HL-60/S4 treated with retinoic acid at 250 ng/mL for 4 days and 3 days (cell line): Measurements from ENCODE around the gene TMEM130.

Experiments
- in situ Hi-C: fragments of 300-500 bp; cut with MboI; formaldehyde crosslinking; loops from 2 replicates; pipeline ENCODE4 v1.7.0; 2022; ENCODE audit warnings: low sequenced_read_pairs

TMEM130 gene

GRCh38 chr7:98810153-98810802 lies 59.5 kb downstream of the TMEM130 start:
- in situ Hi-C loops, result no loop called here

DNA sequence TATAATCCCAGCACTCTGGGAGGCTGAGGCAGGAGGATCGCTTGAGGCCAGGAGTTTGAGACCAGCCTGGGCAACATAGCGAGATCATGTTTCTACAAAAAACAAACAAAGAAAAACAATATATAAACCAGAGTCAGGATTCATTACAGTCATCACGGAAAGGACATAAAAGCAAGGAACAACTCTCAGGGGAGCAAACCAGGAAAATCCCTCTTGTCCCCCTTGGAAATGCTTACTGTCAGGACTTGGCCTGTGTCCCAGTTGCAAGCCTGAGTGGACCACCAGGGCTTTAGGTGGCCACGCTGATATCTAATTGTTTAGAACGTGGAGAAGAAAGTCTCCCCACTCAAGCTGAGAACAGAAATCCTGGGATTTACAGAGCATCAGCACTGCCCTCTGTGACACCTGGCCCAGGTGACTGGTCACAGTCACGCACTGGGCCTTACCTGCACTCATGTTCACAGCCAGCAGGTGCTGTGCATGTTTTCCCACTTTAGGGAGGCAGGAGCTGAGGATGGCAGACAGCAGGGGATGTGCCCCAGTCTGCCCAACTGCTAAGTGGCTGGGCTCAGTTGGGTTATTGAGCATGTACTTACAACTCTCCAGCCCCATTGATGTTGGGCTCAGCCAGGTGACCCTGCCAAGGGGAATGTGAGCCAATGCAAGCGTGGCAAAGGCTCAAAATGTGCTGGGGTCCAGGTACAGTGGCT lies 60.9 kb downstream of the TMEM130 start:
- in situ Hi-C loops, result no loop called here

- in situ Hi-C loops, result no loop called here
Measured at GRCh38 chr7:98807068-98808048, 62.5 kb downstream of the TMEM130 start.

DNA sequence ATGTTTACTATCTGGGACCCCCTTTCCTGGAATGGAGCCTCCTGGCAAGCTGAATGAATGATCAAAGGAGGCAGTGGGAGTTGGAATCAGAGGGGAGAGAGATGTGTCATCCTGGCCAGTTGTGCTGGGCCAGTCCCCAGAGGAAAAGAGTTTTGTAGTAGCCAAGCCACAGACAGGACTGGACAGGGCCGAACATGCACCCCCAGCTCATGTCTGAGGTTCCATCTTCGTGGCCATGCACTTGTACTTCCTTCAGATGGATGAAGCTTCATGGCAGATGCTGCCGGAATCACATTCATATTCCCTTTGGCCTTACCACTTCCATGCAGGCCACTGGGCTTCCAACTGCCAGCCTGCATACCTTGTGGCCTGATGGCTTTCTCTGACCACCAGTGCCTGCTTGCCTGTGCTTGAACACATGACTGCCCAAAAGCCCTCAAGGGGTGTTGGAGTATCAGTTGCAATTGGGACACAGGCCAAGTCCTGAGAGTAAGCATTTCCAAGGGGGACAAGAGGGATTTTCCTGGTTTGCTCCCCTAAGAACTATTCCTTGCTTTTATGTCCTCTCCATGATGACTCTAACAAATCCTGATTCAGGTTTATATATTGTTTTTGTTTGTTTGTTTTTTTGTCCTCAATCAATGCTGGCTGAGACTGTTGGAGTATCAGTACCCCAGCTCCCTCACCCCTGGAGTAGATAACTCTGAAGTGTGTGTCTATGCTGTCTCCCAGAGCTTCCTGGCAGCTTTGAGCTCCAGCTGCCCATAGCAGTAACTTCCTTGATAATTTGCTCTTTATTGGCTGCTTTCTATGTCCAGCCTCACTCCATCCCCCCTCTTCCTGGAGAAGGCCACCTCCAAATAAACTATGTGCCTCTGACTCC lies 63.6 kb downstream of the TMEM130 start:
- in situ Hi-C loops, result no loop called here

DNA sequence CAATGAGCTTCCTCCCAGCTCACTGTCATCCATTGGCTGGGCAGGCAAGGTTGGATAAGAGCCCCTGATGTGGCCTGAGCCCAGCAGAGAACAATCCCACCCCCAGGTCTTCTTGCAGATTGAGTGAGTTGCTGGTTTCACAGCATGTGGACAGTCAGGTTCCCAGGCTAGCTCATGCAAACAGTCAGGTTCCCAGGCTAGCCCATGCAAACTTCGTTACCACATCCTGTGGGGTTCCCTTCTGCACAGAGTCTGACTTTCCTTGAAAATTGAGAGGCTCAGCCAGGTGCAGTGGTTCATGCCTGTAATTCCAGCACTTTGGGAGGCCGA lies 67.1 kb downstream of the TMEM130 start:
- in situ Hi-C loops, result no loop called here

DNA sequence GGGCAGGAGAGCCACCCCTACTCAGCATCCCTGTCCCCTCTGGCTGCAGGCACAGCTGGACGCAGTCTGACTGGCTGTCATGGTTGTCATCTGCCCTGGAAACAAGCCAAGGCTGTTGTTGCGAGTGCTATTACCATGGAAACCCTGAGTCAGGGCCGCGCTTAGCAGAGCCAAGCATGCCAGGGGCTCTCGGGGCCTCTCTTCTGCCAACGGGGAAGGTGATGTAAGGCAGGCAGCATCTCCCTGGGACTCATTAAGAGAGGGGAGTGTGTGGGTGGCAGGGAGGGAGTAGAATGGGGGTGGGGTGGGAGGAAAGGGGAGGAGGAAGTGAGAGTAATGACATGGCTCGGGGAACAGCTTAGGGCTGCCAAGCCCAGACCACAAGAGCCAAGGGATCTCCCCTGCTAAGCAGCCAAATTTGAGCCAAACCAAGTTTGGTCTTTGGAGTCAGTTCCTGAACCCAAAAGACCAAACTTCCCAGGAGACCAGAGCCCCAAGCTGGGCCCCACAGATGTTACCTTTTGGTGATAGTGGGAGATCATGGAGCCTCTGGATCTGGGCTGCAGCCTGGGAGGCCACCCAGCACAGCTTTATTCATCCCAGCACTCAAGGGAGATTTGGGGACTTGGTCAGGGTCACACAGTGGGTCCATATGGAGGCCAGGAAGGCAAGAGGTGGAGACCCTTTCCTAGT lies 67.6 kb downstream of the TMEM130 start:
- in situ Hi-C loops, result no loop called here

GRCh38 chr7:98800996-98801395 lies 68.8 kb downstream of the TMEM130 start:
- in situ Hi-C loops, result no loop called here

DNA sequence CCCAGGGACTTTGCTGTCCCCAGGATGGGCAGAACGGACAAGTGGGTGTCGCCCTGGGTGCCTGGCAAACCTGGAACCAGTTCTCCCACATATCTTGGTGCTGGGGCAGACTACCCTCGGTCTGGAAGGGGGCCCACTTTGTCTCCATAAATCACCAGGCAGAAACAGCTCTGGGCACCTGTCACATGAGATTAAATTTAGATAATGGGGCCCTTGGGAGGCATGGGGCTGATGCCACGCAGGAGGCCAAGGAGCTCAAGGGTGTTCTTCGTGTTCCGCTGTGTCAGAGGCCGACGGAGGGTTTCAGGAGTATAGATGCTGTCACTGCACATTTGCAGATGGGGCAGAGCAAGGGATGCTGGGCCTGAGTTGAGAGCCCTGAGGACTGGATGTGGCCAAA lies 72.7 kb downstream of the TMEM130 start:
- in situ Hi-C loops, result no loop called here
